GM12878 (cell line): ENCODE measurements around the gene EMID1. TPM values are rescaled to one million over a fixed set of nuclear protein-coding genes. Genes with fewer than 3 reads are reported as not detected.

Experiments
- ATAC-seq: fragments of 200-7000 bp; cut with Tn5 transposase; 3 replicates; pipeline ENCODE4 v1.9.1; 2020; ENCODE audit warnings: mild to moderate bottlenecking, moderate library complexity
- BruUV-seq: library from RNA; stranded (reverse); fragments of 400-500 nt; replicated peaks from 2 replicates; lab custom pipeline; 2021; lab: Mats Ljungman, UMichigan
- CTCF ChIA-PET: fragments of 300-600 bp; sonication (Branson Sonifier 250); formaldehyde crosslinking; extraction: SDS; loops from one replicate; lab custom pipeline; 2021; ENCODE audit warnings: inconsistent platforms; lab: Yijun Ruan, JAX
- POLR2A ChIA-PET: fragments of 350-600 bp; formaldehyde crosslinking; extraction: SDS; loops from one replicate; lab custom pipeline; 2021; ENCODE audit warnings: inconsistent platforms; lab: Charles Lee
- RAD21 ChIA-PET: fragments of 300-600 bp; sonication (Branson Sonifier 250); formaldehyde crosslinking; loops from one replicate; lab custom pipeline; 2023; ENCODE audit warnings: antibody characterized with exemption; ENCODE audit not compliant: unreplicated experiment; lab: Charles Lee
- SMC1A ChIA-PET: fragments of 300-600 bp; sonication (Branson Sonifier 250); formaldehyde crosslinking; loops from one replicate; lab custom pipeline; 2023; ENCODE audit not compliant: unreplicated experiment, uncharacterized antibody; lab: Charles Lee
- DNase-seq: peaks from one replicate; pipeline ENCODE4 v3.0.0-alpha.2; 2011; ENCODE audit warnings: low read depth, low spot score
- FAIRE-seq: peaks from 3 replicates; lab custom pipeline; 2011; peaks lifted over from hg19 to GRCh38; lab: Jason Lieb, UNC
- H2AFZ ChIP-seq: 2 replicates; pipeline ENCODE4 v1.6.0; 2011; ENCODE audit warnings: low read depth, low read length, control low read depth; ENCODE audit not compliant: control insufficient read depth
- H3K27ac ChIP-seq: 2 replicates; pipeline ENCODE4 v1.5.1; 2011; ENCODE audit warnings: control low read depth; ENCODE audit not compliant: control insufficient read depth, insufficient read depth
- H3K27me3 ChIP-seq, 2 experiments: replicated peaks in 1 of 2; 2 replicates each; pipeline versions ENCODE4 v1.6.0 to v1.6.1; 2011; ENCODE audit warnings: low read length in 1 of 2; ENCODE audit not compliant: control insufficient read depth in 2 of 2, insufficient read depth in 2 of 2
- H3K36me3 ChIP-seq, 2 experiments: 2 replicates each; pipeline ENCODE4 v1.5.1; 2011; ENCODE audit warnings: low read length in 1 of 2; ENCODE audit not compliant: control insufficient read depth in 2 of 2, insufficient read depth in 2 of 2
- H3K4me1 ChIP-seq: 2 replicates; pipeline ENCODE4 v1.6.1; 2011; ENCODE audit warnings: mild to moderate bottlenecking, low read length, moderate library complexity, mixed read lengths; ENCODE audit not compliant: control insufficient read depth, insufficient read depth
- H3K4me2 ChIP-seq: 2 replicates; pipeline ENCODE4 v1.6.0; 2011; ENCODE audit warnings: control low read depth; ENCODE audit not compliant: control insufficient read depth, insufficient read depth
- H3K4me3 ChIP-seq: fragments of 200-600 bp; sonication (generic); 2 replicates; pipeline ENCODE4 v1.5.1; 2016
- H3K79me2 ChIP-seq: 2 replicates; pipeline ENCODE4 v1.6.0; 2011; ENCODE audit warnings: low read length; ENCODE audit not compliant: control insufficient read depth, insufficient read depth
- H3K9ac ChIP-seq: 2 replicates; pipeline ENCODE4 v1.8.0; 2011; ENCODE audit warnings: low read length, control low read depth, mixed read lengths; ENCODE audit not compliant: control insufficient read depth, insufficient read depth
- H3K9me3 ChIP-seq: replicated peaks from 3 replicates; pipeline ENCODE4 v1.5.1; 2011; ENCODE audit warnings: mild to moderate bottlenecking, low read length; ENCODE audit not compliant: control insufficient read depth, insufficient read depth
- H4K20me1 ChIP-seq: 2 replicates; pipeline ENCODE4 v1.6.0; 2011; ENCODE audit not compliant: control insufficient read depth, insufficient read depth
- ESRRA ChIP-seq: IDR thresholded peaks from 2 replicates; pipeline ENCODE4 v1.6.1; 2012; ENCODE audit warnings: mild to moderate bottlenecking, low read length, improper control_type of control experiment
- HDAC6 ChIP-seq: fragments of 200-600 bp; sonication (generic); IDR thresholded peaks from one replicate; pipeline ENCODE4 v1.8.0; 2017; ENCODE audit warnings: antibody characterized with exemption; ENCODE audit not compliant: unreplicated experiment
- JUND ChIP-seq: IDR thresholded peaks from 2 replicates; pipeline ENCODE4 v1.6.1; 2012; ENCODE audit warnings: low read depth, mild to moderate bottlenecking, low read length, improper control_type of control experiment, moderate library complexity
- KDM1A ChIP-seq: fragments of 200-600 bp; sonication (generic); IDR thresholded peaks from 2 replicates; pipeline ENCODE4 v1.6.1; 2016; ENCODE audit warnings: borderline replicate concordance
- RAD21 ChIP-seq: IDR thresholded peaks from 2 replicates; pipeline ENCODE4 v1.6.1; 2011; ENCODE audit warnings: mild to moderate bottlenecking, low read depth, low read length, moderate library complexity; ENCODE audit not compliant: insufficient read depth
- YY1 ChIP-seq: IDR thresholded peaks from 2 replicates; pipeline ENCODE4 v1.6.1; 2011; ENCODE audit warnings: low read depth, mild to moderate bottlenecking, low read length
- WGBS: methylation state at CpG from one replicate; pipeline ENCODE4 v1.1.6; 2016; ENCODE audit warnings: low lambda C conversion rate; ENCODE audit not compliant: insufficient replicate concordance, insufficient coverage; ENCODE audit errors: missing lambda C conversion rate; 5-methylcytosine and 5-hydroxymethylcytosine counted together
- in situ Hi-C: fragments of 300-500 bp; cut with MboI; formaldehyde crosslinking; loops from 9 replicates; pipeline ENCODE4 v1.14.3; 2018; ENCODE audit warnings: mixed read lengths
- intact Hi-C: fragments of 100-400 bp; cut with micrococcal nuclease; formaldehyde crosslinking; loops from one replicate; pipeline ENCODE4 v1.14.2; 2022; ENCODE audit not compliant: unreplicated experiment
- polyA plus RNA-seq, 11 experiments: library from polyadenylated mRNA; depleted of rRNA in 4 of 11; unstranded in 6 of 11; stranded (reverse) in 5 of 11; fragments of >200 nt; fragmentation: Nextera tagmentation in 4 of 11; fragmentation: Illumina TruSeq in 1 of 11; extraction: Ambion mirVana in 4 of 11; extraction: Trizol in 1 of 11; gene quantifications; 1 replicate in 1 of 11; 2 replicates in 10 of 11; pipeline versions ENCODE4 v1.2.1 to v1.2.3, GENCODE V29; 2011 to 2016; ENCODE audit warnings: inconsistent platforms in 2 of 11, missing spikeins in 2 of 11, low read depth in 1 of 11
- total RNA-seq, 4 experiments: library from RNA; depleted of rRNA in 3 of 4; stranded (reverse); fragments of >200 nt in 3 of 4; fragmentation: Illumina TruSeq in 1 of 4; extraction: Trizol in 1 of 4; gene quantifications; 2 replicates each; pipeline versions ENCODE4 v1.2.1 to v1.2.3, GENCODE V29; 2013 to 2021
- TF ChIP-seq, protein P1 (sequence below): fragments of 450-650 bp; IDR thresholded peaks from 2 replicates; pipeline ENCODE4 v1.6.1; 2017; ENCODE audit warnings: antibody characterized with exemption, mild to moderate bottlenecking, moderate library complexity

EMID1 gene
- total and polyA plus RNA-seq, 10 of the 15 experiments (the other 5 are each of a cell fraction or from before 2014, with no cell fraction given) = 1.2 to 60.3 (median 12.0) TPM

DNA sequence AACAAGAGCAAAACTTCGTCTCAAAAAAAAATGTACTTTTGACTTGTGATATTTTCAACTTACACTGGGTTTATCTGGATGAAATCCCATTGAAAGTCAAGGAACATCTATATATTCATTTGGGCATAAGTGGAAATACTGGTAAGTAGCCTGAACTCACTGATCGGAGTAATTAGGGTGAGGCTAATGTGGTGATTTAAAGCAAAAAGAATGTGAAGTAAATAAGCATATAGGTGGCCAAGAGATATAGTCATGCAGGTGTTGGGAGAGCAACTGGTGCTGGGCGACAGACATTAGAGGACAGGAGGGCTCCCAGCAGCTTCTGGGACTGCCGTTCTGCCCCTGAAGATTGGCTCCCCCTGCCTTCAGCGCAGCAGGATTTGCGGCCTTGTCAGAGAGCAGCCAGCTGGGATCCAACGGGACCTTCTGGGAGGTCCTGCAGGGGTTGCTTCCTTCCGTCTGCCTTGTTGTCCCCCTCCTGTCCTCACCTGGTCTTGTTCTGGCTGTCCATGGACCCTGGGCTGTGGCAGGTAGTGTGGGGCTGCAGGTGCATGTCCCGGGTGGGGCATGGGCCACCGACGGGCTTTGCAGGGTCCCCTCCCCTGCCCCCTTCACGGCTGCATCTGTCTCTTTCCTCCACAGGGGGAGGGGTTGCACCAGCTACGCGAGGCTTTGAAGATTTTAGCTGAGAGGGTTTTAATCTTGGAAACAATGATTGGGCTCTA lies 48.0 kb downstream of the EMID1 start:
- Histone ChIP-seq H3K27ac (no peak overlapping the region), H3K79me2 (no peaks in the 10 kb centered on the region), H3K27me3 (no peaks in the 10 kb centered on the region), H3K9ac (no peak overlapping the region), H3K4me3 (no peak overlapping the region), H3K4me2 (no peak overlapping the region), H3K9me3 (no peaks in the 10 kb centered on the region), H3K4me1 (no peaks in the 10 kb centered on the region), H3K36me3 (no peaks in the 10 kb centered on the region), H4K20me1 (no peaks in the 10 kb centered on the region), H2AFZ (no peak overlapping the region)
- BruUV-seq = no TSS peak
- ChIA-PET SMC1A (no interaction called here), CTCF (interaction anchor here (1.2 to 1.5 kb wide), 2 partner anchors 9 to 653 kb away, joined by 3 to 4 read pairs; no protein-coding TSS in a partner anchor), POLR2A (no interaction called here), RAD21 (no interaction called here)
- intact Hi-C loops = no loop called here
- in situ Hi-C loops = no loop called here
- DNase-seq (no peak), FAIRE-seq (no peak), ATAC-seq (no peak)
- WGBS = 78% methylated on average over 14 of the region's 14 CpGs
- TF ChIP-seq JUND (no peak), ESRRA (no peak), KDM1A (no peak), YY1 (no peak), RAD21 (no peak), HDAC6 (no peak)
- TF ChIP-seq, protein P1, sequence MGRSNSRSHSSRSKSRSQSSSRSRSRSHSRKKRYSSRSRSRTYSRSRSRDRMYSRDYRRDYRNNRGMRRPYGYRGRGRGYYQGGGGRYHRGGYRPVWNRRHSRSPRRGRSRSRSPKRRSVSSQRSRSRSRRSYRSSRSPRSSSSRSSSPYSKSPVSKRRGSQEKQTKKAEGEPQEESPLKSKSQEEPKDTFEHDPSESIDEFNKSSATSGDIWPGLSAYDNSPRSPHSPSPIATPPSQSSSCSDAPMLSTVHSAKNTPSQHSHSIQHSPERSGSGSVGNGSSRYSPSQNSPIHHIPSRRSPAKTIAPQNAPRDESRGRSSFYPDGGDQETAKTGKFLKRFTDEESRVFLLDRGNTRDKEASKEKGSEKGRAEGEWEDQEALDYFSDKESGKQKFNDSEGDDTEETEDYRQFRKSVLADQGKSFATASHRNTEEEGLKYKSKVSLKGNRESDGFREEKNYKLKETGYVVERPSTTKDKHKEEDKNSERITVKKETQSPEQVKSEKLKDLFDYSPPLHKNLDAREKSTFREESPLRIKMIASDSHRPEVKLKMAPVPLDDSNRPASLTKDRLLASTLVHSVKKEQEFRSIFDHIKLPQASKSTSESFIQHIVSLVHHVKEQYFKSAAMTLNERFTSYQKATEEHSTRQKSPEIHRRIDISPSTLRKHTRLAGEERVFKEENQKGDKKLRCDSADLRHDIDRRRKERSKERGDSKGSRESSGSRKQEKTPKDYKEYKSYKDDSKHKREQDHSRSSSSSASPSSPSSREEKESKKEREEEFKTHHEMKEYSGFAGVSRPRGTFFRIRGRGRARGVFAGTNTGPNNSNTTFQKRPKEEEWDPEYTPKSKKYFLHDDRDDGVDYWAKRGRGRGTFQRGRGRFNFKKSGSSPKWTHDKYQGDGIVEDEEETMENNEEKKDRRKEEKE = no peak
